D341Med (cell line): Measurements from ENCODE around the gene CD34.
"Not testable (repeated sequence)": the region's sequence is repeated elsewhere in the genome, so short reads cannot be mapped to it uniquely, and the experiment has no call there.

ENCODE experiments used
- DNase-seq: peaks from one replicate; pipeline ENCODE4 v3.0.0; 2012; ENCODE audit warnings: low spot score

The CD34 gene

DNA sequence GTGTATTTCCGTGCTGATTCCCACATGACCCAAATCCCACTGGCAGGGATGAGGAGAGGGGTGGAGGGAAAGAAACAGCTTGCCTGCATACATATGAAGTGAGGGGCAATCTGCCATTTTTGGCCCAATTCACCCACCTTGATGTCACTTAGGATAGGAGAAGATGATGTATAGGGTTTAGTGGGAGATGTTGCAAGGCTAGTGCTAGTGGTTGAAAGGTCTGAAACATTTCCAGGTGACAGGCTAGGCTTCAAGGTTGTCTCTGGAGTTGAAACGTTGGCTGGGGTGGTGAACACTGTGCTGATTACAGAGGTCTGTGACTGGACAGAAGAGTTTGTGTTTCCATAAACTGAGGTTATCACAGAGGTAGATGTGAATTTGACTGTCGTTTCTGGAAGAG, 12.1 kb downstream of the CD34 start:
- DNase-seq: no peak

DNA sequence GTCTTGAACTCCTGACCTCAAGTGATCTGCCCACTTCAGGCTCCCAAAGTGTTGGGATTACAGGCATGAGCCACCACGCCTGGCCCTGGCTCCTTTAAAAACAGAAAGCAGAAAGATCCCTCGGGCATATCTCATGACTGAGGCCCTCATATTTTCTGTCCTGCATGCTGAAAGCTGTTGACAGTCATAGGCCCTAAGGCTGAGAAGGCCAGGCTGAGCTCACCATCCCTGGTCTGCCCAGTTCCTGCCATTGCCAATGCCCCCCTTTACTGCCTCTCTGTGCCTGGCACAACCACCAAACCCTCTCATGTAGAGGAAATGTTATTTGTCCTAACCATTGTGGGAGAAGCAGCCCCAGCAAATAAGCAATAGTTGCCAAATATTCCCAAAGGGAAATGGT, 12.7 kb downstream of the CD34 start:
- no peak for DNase-seq

DNA sequence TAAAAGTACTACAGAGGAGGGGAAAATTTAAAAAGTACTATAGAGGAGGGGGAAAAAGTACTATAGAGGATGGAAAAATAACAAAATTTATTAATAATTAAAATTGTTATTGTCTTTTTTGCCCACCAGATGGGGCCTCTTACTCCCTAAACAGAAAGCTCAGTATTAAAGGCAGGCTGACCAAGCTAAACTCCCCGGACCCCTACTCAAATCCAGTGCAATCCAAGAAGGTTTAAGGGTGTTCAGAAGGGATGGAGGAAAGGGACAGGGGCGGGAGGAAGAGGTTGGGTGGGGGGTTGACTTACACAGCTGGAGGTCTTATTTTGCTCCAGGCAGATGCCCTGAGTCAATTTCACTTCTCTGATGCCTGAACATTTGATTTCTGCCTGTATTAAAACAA, 13.7 kb downstream of the CD34 start:
- DNase-seq: no peak

GRCh38 chr1:207896547-207896946, 14.4 kb downstream of the CD34 start:
- DNase-seq: no peak

DNA sequence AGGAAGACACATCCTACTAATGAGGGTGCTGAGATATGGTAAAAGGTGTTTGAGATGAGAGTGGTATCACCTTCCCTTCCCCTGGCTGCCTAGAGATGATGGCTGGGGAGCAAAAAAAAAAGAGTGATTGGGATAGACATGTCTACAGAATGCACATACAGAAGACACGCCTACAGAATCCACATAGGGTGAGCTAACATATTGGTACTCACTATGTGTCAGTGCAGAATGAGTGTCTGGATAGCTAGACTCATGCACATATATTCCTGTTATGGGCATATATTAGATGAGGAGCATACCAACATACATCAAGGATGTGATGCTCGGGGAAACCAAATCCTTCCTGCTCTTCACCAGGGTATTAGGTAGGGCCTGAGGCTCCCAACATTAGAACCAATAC, 16.2 kb downstream of the CD34 start:
- DNase-seq: no peak

- DNase-seq: no peak
Measured at GRCh38 chr1:207893737-207894582, 17.0 kb downstream of the CD34 start.

GRCh38 chr1:207892764-207893163, 18.2 kb downstream of the CD34 start:
- no peak for DNase-seq

GRCh38 chr1:207891148-207891547, 19.8 kb downstream of the CD34 start:
- DNase-seq: no peak

GRCh38 chr1:207890136-207890738, 20.7 kb downstream of the CD34 start:
- DNase-seq: no peak

GRCh38 chr1:207888652-207889051, 22.3 kb downstream of the CD34 start:
- DNase-seq: no peak

- DNase-seq: no peak
Measured at GRCh38 chr1:207887542-207888201, 23.3 kb downstream of the CD34 start.

GRCh38 chr1:207886227-207886626, 24.7 kb downstream of the CD34 start:
- no peak for DNase-seq

GRCh38 chr1:207885129-207886032, 25.5 kb downstream of the CD34 start:
- peak; percentile 86 for DNase-seq

DNA sequence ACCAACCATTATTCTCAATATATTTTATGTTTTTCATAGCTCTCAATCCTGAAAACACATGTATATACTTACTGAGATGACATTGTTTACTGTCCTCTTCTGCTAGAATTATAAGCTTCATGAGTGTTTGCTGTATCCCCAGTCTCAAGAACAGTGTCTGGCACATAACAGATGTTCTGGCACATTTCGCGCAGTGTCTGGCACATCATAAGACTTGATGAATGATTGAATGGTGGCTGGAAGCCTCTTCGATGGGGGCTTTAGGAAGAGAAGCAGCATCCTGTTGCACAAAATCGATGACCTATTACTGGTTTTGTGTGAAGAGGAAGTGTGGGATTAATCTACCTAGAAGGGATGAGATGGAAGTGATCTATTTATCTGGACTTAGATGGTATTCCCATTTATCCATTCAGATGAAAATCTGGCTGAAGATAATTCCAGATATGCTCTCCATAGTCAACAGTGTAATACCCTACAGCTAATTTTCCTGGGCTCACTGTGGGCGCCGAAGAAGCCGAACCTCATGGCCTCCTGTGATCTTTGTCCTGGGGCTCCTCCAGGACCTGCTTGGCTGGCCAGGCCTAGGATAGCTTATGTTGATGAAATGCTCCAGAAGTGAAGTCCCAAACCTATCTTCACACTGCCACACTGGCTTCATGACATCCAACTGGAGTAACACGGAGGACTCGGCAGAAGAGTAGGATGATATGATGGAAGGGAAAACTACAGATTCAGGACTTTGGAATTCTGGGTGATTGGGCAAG, 26.5 kb downstream of the CD34 start:
- DNase-seq: peak; percentile 47

- DNase-seq: peak; percentile 48
Measured at GRCh38 chr1:207883660-207884250, 27.2 kb downstream of the CD34 start.

GRCh38 chr1:207883104-207883651, 27.7 kb downstream of the CD34 start:
- DNase-seq: no peak

- no peak for DNase-seq
Measured at GRCh38 chr1:207882692-207883091, 28.2 kb downstream of the CD34 start.

DNA sequence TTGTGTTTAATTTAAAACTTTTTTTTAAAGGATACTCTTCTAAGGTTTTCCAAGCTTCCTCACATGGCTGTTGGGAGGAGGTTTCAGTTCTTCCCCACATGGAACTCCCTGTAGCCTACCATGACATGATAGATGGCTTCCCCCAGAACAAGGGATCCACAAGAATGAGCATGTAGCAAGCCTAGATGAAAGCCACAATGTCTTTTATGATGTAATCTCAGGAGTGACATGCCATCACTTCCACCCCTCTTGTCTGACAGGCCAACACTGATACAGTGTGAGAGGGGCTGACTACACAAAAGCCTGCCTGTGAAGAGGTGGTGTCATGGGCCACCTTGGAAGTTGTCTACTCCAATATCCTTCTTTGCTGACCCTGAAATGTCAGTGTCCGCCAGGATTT, 32.0 kb downstream of the CD34 start:
- no peak for DNase-seq

DNA sequence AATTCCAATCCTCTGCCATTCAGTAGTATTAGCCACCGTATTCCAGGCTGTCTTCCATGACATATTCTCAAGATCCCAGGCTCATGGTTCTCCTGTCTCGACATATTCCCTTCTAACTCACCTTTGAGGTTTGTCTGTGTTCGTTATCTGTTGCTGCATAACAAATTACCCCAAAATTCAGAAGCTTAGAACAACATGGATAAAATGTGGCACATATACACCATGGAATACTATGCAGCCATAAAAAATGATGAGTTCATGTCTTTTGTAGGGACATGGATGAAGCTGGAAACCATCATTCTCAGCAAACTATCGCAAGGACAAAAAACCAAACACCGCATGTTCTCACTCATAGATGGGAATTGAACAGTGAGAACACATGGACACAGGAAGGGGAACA, 33.0 kb downstream of the CD34 start:
- DNase-seq: not testable (repeated sequence)

DNA sequence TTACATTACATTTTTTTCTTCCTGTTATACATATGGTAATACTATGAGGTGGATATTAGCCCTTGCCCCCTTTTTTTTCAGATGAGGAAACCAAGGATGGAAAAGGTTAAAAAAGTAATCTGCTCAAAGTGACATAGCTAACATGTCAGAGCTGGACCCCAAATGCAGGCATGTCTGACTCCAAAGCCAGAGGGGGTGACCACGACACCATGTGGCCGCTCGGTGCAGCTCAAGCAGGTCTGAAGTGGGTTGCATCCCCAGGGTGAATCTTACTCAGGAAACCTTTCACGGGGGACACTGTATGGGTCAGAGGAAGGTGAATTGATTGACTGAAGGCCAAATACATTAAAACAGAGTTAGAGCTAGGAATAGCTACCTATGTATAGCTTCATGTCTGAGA, 34.8 kb downstream of the CD34 start:
- no peak for DNase-seq

DNA sequence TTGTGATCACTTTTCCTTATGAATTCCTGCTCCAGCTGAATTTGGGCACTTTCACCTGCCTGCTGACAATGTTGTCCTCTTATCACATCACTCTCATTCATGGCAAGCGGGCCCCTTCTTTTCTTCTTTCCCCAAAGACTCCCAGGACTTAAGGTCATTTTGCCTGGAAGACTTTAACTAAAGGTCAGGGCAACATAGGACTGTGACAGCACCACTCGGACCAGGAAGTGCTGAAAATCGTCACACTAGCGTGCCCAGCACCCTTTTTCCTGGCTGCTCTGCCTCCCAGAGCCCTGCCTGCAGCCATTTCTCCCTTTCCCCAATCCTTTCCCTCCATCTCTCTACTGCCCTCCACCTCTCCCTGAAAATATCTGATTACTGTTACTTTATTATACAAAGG, 35.4 kb downstream of the CD34 start:
- DNase-seq: no peak
